Measurements from ENCODE around the gene ADAD1.

The ADAD1 gene

GRCh38 chr4:122476126-122476525, 97.3 kb downstream of the ADAD1 start:
- TF ChIP-seq CTCF (IDR thresholded peaks at IDR 0.05; ENCODE audit: low read depth, low read length, missing control alignments): no peak
- no peak for DNase-seq (ENCODE audit: extremely low read depth, low read depth)

GRCh38 chr4:122476745-122477144, 97.9 kb downstream of the ADAD1 start:
- no peak for DNase-seq (ENCODE audit: extremely low read depth, low read depth)
- TF ChIP-seq CTCF (IDR thresholded peaks at IDR 0.05; ENCODE audit: low read depth, low read length, missing control alignments): no peak
- H3K4me3 ChIP-seq (replicated peaks; ENCODE audit: low read depth, low read length): no peak overlapping the region

More at GRCh38 chr4:122476126-122476525, 97.3 kb downstream of the ADAD1 start:
- H3K4me3 ChIP-seq (replicated peaks; ENCODE audit: low read depth, low read length): no peak overlapping the region
